RWPE2 (cell line): ENCODE measurements around the gene KLF17.

Experiments
- ATAC-seq: fragments of 200-7000 bp; cut with Tn5 transposase; 3 replicates; pipeline ENCODE4 v1.9.1; 2021; ENCODE audit warnings: low read depth
- DNase-seq: peaks from one replicate; pipeline ENCODE4 v3.0.0-alpha.2; 2020; ENCODE audit warnings: low spot score
- H3K27ac ChIP-seq: fragments of 450-650 bp; 2 replicates; pipeline ENCODE4 v1.5.1; 2017; ENCODE audit warnings: mild to moderate bottlenecking; ENCODE audit not compliant: poor library complexity, severe bottlenecking
- H3K27me3 ChIP-seq: fragments of 250-450 bp; sonication (Bioruptor Pico); 2 replicates; pipeline ENCODE4 v1.5.1; 2021; ENCODE audit warnings: mild to moderate bottlenecking, moderate library complexity; ENCODE audit not compliant: insufficient read depth, poor library complexity, severe bottlenecking
- H3K36me3 ChIP-seq: fragments of 250-450 bp; sonication (Bioruptor Pico); 2 replicates; pipeline ENCODE4 v1.5.1; 2020; ENCODE audit warnings: low read depth, mild to moderate bottlenecking, moderate library complexity
- H3K4me1 ChIP-seq: fragments of 250-450 bp; sonication (Bioruptor Pico); 2 replicates; pipeline ENCODE4 v1.5.1; 2021; ENCODE audit warnings: mild to moderate bottlenecking, moderate library complexity; ENCODE audit not compliant: insufficient read depth, poor library complexity, severe bottlenecking
- H3K4me3 ChIP-seq: fragments of 250-450 bp; sonication (Bioruptor Pico); 2 replicates; pipeline ENCODE4 v1.5.1; 2021; ENCODE audit warnings: mild to moderate bottlenecking, moderate library complexity; ENCODE audit not compliant: severe bottlenecking
- H3K9me3 ChIP-seq: fragments of 250-450 bp; sonication (Bioruptor Pico); 2 replicates; pipeline ENCODE4 v1.5.1; 2021; ENCODE audit warnings: mild to moderate bottlenecking, moderate library complexity; ENCODE audit not compliant: severe bottlenecking
- TF ChIP-seq, protein P1 (sequence below): fragments of 450-650 bp; IDR thresholded peaks from one replicate; pipeline ENCODE4 v1.5.1; 2017; ENCODE audit warnings: mild to moderate bottlenecking, moderate library complexity; ENCODE audit not compliant: poor library complexity, severe bottlenecking

Gene KLF17, protein sequence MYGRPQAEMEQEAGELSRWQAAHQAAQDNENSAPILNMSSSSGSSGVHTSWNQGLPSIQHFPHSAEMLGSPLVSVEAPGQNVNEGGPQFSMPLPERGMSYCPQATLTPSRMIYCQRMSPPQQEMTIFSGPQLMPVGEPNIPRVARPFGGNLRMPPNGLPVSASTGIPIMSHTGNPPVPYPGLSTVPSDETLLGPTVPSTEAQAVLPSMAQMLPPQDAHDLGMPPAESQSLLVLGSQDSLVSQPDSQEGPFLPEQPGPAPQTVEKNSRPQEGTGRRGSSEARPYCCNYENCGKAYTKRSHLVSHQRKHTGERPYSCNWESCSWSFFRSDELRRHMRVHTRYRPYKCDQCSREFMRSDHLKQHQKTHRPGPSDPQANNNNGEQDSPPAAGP

DNA sequence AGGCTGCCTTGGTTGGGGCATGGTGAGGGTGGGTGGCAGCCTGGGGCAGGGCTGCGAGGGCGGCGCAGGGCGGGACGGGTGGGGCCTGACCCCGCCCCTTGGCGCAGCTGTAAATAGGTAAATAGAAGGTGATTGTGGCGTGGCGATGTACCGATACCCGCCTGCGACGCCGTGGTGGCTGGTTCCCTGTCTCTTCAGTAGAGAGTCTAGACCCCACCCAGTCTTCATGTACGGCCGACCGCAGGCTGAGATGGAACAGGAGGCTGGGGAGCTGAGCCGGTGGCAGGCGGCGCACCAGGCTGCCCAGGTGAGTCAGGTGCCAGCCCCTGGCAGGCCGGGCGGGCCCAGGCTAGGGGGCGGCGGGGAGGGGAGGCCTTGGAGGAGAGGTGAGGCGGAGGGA, at the start of gene KLF17:
Gene KLF17 (plus strand): TSS at position 140 of the 400 bp plus-strand sequence. CDS start 87 bp downstream, at position 227.
- H3K4me3 ChIP-seq: no peak within 1 kb of the TSS
- DNase-seq (no peak), ATAC-seq (no peak)
- H3K4me1 ChIP-seq: no peaks in the 10 kb centered on the region
- no peaks in the 10 kb centered on the region for H3K9me3 ChIP-seq
- H3K27ac ChIP-seq: no peak within 1 kb of the TSS
- H3K27me3 ChIP-seq: no peaks in the 10 kb centered on the region
- H3K36me3 ChIP-seq: no peaks in the 10 kb centered on the region
- TF ChIP-seq, protein P1, sequence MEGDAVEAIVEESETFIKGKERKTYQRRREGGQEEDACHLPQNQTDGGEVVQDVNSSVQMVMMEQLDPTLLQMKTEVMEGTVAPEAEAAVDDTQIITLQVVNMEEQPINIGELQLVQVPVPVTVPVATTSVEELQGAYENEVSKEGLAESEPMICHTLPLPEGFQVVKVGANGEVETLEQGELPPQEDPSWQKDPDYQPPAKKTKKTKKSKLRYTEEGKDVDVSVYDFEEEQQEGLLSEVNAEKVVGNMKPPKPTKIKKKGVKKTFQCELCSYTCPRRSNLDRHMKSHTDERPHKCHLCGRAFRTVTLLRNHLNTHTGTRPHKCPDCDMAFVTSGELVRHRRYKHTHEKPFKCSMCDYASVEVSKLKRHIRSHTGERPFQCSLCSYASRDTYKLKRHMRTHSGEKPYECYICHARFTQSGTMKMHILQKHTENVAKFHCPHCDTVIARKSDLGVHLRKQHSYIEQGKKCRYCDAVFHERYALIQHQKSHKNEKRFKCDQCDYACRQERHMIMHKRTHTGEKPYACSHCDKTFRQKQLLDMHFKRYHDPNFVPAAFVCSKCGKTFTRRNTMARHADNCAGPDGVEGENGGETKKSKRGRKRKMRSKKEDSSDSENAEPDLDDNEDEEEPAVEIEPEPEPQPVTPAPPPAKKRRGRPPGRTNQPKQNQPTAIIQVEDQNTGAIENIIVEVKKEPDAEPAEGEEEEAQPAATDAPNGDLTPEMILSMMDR: no peak

DNA sequence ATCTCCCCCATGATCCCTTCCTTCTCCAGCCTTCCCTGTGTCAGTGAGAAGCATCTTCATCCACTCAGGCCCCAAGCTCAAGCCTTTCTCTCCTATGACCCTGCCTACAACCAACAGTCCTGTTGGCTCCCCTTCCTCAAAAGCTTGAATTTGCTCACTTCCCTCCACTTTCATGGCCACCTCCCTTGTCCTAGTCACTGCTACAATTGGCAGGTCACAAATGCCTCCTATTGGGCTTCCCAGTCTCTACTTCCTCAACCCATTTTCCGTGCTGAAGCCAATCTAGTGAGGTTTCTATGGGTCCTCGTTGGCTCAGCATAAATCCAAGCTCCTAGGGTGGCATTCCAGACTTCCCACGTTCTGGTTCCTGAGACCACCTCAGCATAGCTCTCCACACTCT, 47.2 kb upstream of the KLF17 start:
- Histone ChIP-seq H3K36me3 (no peaks in the 10 kb centered on the region), H3K27ac (no peak overlapping the region), H3K4me3 (no peak overlapping the region), H3K27me3 (no peaks in the 10 kb centered on the region), H3K4me1 (no peaks in the 10 kb centered on the region), H3K9me3 (no peaks in the 10 kb centered on the region)
- TF ChIP-seq, protein P1: no peak
- no peak for DNase-seq
- no peak for ATAC-seq

DNA sequence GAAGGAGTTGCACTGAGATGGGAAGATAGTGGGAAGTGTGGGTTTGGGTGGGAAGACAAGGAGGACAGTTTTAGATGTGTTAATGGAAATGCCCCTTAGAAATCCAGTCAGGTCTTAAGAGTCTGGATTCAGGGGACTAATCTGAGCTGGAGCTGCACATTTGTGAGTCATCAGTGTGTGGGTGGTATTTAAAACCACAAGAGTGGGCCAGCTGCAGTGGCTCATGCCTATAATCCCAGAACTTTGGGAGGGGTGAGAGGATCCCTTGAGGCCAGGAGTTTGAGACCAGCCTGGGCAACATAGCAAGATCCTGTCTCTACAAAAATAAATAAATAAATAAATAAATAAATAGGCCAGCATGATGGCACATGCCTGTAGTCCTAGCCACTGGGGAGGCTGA, 46.4 kb upstream of the KLF17 start:
- Histone ChIP-seq H3K36me3 (no peaks in the 10 kb centered on the region), H3K9me3 (no peaks in the 10 kb centered on the region), H3K27ac (no peak overlapping the region), H3K4me3 (no peak overlapping the region), H3K4me1 (no peaks in the 10 kb centered on the region), H3K27me3 (no peaks in the 10 kb centered on the region)
- TF ChIP-seq, protein P1: no peak
- ATAC-seq (peak; percentile 72), DNase-seq (no peak)

DNA sequence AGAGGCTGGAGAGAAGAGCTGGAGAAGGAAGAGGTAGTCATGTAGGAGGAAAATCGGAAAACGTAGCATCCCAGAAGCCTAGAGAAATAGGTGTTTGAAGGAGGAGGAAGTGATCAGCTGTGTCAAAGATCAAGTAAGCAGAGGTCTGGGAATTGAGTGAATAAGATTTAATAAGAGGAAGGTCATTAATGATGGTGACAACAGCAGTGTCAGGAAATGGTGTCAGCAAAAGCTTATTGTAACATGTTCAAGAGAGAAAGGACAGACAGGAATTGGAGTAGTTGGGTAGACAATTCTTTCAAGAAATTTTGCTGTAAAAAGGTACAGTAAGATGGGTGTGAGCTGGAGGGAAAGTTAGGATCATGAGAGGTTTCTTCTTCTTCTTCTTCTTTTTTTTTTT, 45.8 kb upstream of the KLF17 start:
- Histone ChIP-seq H3K36me3 (no peaks in the 10 kb centered on the region), H3K4me1 (no peaks in the 10 kb centered on the region), H3K9me3 (no peaks in the 10 kb centered on the region), H3K27ac (no peak overlapping the region), H3K27me3 (no peaks in the 10 kb centered on the region), H3K4me3 (no peak overlapping the region)
- ATAC-seq (no peak), DNase-seq (no peak)
- TF ChIP-seq, protein P1: no peak

DNA sequence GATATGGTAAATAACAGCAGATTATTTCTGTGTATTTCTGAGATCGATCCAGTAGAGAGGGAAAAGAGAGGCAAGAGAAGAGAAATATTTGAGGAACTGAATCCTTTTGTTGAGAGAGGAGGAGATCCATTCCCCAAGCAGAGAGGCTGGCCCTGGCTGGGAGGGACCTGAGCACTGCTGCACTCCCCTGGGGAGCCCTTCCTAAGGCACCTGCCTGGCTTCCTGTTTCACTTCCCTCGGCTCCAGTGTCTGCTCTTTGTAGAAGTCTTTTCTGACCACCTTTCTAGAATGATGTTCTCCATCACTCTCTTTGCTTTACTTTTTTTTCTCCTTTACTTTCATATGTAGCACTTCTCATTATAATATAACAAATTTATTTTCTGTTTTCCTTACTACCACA, 45.1 kb upstream of the KLF17 start:
- Histone ChIP-seq H3K4me1 (no peaks in the 10 kb centered on the region), H3K36me3 (no peaks in the 10 kb centered on the region), H3K4me3 (no peak overlapping the region), H3K27me3 (no peaks in the 10 kb centered on the region), H3K9me3 (no peaks in the 10 kb centered on the region), H3K27ac (no peak overlapping the region)
- ATAC-seq (no peak), DNase-seq (no peak)
- TF ChIP-seq, protein P1: no peak
